COLO829 (cell line): Measurements from ENCODE around the gene ZHX3.

Experiments
- DNase-seq: peaks from one replicate; pipeline ENCODE4 v3.0.0; 2012; ENCODE audit warnings: low spot score

ZHX3 gene

GRCh38 chr20:41293269-41294037, 24.1 kb downstream of the ZHX3 start:
- no peak for DNase-seq

- DNase-seq, result no peak
Observed at GRCh38 chr20:41290804-41291389, 26.6 kb downstream of the ZHX3 start.

- no peak for DNase-seq
Observed at GRCh38 chr20:41287327-41287726, 30.2 kb downstream of the ZHX3 start.

DNA sequence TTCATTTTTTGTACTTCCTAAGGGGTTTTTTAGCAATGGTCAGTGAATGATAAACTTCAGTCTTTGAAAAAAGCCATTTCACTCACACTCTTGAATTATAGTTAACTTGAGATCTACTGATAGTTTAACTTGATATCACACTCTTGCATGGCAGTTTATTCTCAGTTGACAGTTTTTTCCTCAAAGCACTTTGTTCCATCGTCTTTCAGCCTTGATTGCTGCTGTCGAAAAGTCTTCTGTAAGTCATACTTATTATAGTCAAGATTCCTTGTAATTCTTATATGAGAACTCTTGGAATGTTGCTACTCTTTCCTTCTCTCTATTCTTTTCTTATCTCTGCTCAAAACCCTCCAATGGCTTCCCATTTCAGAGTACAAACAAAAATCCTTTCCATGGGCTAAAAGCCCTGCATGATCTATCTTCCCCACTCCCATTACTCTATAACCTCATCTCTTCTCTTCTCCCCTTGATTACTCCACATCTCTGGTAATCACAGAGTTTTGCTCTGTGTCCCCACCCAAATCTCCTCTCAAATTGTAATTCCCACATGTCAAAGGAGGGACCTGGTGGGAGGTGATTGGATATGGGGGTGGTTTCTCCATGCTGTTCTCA, 31.2 kb downstream of the ZHX3 start:
- no peak for DNase-seq

- no peak for DNase-seq
Observed at GRCh38 chr20:41279546-41280225, 37.8 kb downstream of the ZHX3 start.

DNA sequence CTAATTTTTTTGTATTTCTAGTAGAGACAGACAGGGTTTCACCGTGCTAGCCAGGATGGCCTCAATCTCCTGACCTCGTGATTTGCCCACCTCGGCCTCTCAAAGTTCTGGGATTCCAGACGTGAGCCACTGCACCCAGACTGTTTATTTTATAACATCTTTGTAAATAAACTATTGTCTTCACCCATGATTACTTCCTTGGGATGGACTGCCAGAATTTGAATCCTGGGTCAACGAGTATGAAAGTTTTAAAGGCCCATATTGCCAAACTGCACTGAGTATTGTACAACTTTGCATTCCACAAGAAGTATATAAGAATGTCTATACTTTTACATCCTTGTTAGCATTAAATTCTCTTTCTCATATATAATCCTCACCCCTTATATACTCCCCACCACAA, 38.6 kb downstream of the ZHX3 start:
- no peak for DNase-seq

DNA sequence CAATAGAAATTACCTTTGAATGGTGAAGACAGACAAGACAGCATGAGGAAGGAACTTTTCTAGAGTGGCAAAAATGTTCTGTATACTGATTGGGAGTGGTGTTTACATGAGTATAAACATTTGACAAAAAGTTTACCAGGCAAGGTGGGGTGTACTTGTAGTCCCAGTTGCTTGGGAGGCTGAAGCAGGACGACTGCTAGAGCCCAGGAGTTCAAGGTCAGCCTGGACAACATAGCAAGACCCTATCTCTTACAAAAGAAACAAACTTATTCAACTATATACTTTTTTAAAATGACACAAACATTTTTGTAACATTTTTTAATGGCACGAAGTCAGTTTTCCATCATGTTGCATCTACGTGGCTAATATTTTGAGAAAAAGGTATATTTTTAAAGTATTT, 40.5 kb downstream of the ZHX3 start:
- no peak for DNase-seq

- no peak for DNase-seq
Observed at GRCh38 chr20:41276317-41276751, 41.2 kb downstream of the ZHX3 start.

- DNase-seq, result no peak
Observed at GRCh38 chr20:41275301-41275731, 42.2 kb downstream of the ZHX3 start.

DNA sequence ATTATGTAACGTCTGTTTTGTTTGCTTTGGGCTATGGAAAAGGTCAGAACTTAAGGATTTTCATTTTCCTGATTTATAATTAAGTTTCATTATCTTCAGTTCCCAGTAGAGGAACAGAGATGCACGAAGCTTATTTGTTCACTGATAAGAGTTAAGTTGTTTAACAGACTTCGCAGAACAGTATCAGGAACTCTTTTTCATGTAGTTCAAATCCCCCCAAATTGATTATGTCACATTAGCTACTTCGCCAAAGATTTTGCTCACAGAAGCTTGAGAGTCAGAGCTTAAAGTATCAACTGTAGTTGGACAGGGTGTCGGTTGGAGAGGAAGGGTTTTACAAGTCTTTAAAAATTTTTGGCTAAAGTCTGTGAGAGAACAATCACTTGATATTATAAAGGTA, 43.4 kb downstream of the ZHX3 start:
- DNase-seq, result no peak

GRCh38 chr20:41273445-41273844, 44.1 kb downstream of the ZHX3 start:
- no peak for DNase-seq

DNA sequence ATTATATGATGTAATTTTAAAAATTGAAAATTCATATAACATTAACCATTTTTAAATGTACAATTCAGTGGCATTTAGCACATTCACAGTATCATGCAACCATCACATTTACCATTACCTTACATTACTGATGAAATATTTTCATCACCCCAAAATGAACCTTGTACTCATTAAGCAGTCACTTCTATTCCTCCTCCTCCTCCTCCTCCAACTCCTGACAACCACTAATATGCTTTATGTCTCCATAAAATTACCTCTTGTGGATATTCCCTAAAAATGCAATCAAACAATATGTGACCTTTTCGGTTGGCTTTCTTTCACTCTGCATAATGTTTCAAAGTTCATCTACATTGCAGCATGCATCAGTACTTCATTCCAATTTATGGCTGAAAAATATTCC, 45.2 kb downstream of the ZHX3 start:
- no peak for DNase-seq

- no peak for DNase-seq
Observed at GRCh38 chr20:41268917-41269652, 48.4 kb downstream of the ZHX3 start.

DNA sequence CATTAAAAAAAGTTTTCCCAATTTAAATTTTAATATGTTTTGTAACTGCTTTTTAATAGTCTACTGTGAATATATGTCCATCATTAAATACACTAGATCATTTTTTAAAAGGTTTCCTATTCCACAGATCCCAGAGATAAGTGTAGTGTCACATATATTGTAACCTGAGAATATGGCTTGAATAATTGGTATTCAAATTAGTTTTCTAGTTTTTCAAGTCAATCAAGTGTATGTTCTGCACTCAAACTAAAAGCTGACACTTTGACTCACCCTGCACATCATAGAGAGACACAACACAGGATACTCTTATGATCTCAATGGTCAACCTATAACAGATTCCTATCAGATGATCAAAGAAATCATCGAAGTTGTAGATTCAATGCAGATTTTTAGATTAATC, 49.1 kb downstream of the ZHX3 start:
- no peak for DNase-seq

DNA sequence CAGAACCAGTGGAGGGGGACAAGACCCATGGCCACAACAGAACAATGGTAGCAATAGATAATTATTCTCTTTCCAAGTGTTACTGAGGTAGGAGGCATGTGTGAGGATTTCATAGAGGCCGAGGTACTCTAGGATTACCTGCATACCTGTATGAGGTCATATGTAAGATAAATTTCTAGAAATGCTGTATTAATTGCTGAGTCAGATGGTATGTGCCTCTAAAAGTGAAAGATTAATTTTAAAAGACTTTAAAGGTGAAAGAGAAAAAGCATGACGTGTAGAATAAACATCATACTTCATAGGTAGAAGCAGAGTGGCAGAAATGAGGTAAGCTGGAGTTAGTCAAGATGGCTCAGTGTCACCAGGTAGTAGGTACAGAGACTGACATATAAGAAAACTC, 51.6 kb downstream of the ZHX3 start:
- no peak for DNase-seq

DNA sequence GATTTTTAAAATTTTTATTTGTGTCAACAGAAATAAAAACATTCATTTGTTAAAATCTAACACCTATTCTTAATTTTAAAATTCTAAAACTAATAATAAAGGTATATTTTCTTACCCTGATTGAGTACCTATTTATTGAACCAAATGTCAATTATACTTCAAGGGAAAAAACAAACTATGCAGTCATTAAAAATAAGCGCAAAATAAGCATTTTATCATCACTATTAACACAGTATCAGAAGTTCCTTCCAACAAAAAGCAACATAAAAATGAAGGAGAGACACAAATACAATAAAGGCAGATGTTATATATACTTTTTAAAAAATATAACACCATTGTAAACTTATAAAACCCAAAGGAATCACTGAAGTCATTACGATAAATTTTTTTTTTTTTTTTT, 52.7 kb downstream of the ZHX3 start:
- no peak for DNase-seq

GRCh38 chr20:41261790-41262717, 55.5 kb downstream of the ZHX3 start:
- DNase-seq, result no peak

GRCh38 chr20:41261260-41261659, 56.3 kb downstream of the ZHX3 start:
- DNase-seq, result no peak

GRCh38 chr20:41260734-41261220, 56.8 kb downstream of the ZHX3 start:
- no peak for DNase-seq

DNA sequence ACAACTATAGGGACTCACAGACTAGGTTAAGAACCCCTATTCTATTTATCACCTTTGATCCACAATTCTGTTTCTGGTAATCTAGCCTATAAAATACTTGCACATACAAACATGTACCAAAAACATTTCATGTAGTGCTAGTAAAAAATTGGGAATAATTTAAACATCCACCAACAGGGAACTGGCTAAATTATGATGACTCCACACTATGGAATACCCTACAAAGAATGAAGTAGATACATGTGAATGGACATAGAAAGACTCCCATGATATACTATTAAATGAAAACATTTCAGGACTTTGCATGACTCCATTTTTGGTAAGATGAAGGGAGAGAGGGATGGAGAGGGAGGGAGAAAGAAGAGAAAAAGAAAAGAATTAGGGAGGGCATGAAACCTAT, 58.2 kb downstream of the ZHX3 start:
- DNase-seq, result no peak

DNA sequence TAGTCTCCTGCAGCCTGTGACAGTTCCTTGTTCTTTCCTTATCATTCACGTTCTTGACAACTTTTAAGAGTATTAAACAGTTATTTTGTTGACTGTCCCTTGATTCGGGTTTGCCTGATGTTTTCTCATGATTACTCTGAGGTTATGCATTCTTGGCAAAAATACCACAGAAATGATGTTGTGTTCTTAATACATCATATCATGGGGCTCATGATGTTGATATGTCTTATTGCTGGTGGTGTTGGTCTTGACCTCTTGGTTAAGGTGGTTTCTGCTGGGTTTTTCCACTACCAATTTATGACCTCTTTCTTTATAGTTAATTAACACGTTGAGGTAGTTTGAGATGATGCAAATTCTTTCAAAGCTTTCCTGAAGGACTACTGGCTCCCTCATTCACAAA, 59.1 kb downstream of the ZHX3 start:
- DNase-seq, result no peak
